ENCODE data around the gene AMN1.

DNA sequence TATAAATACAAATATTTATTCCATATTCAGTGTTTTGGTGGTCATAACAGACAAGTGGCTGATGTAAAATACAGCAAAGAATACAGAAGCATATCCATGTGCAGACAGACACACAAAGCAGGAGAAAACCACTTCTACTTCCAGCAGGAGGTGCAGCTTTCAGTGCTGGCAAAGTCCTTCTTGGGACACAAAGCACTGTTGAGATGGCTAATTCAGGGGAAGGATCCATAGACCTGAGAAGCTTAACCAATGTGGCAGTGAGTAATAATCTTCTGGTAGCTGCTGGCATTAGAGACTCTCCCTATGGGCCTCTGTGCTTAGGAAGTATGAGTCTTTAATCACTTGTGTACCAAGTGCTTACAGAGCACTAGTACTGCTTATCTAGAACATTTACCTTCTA is 26.8 kb downstream of the AMN1 start:
- TF ChIP-seq EZH2 (IDR thresholded peaks at IDR 0.05; ENCODE audit: borderline replicate concordance) = no peak
- TF ChIP-seq, protein P1, sequence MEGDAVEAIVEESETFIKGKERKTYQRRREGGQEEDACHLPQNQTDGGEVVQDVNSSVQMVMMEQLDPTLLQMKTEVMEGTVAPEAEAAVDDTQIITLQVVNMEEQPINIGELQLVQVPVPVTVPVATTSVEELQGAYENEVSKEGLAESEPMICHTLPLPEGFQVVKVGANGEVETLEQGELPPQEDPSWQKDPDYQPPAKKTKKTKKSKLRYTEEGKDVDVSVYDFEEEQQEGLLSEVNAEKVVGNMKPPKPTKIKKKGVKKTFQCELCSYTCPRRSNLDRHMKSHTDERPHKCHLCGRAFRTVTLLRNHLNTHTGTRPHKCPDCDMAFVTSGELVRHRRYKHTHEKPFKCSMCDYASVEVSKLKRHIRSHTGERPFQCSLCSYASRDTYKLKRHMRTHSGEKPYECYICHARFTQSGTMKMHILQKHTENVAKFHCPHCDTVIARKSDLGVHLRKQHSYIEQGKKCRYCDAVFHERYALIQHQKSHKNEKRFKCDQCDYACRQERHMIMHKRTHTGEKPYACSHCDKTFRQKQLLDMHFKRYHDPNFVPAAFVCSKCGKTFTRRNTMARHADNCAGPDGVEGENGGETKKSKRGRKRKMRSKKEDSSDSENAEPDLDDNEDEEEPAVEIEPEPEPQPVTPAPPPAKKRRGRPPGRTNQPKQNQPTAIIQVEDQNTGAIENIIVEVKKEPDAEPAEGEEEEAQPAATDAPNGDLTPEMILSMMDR (IDR thresholded peaks at IDR 0.05; ENCODE audit: poor library complexity) = peak; percentile 19

Data from hepatocyte (in vitro differentiated cells).